Measurements from ENCODE around the gene GPATCH4. TPM values are rescaled to one million over a fixed set of nuclear protein-coding genes. Genes with fewer than 3 reads are reported as not detected.

Gene GPATCH4
- total RNA-seq, 1 donor from 2014 or later = 17.9 TPM

GRCh38 chr1:156625436-156626078 is 24.3 kb upstream of the GPATCH4 start:
- Histone ChIP-seq H3K9me3 (no peaks in the 10 kb centered on the region), H3K4me3 (peak overlapping the region; percentile 50), H3K27ac (no peak overlapping the region), H3K27me3 (ENCODE audit: low read depth) (peaks cover 78% of the 10 kb centered on the region), H3K36me3 (no peaks in the 10 kb centered on the region), H3K4me1 (peaks cover 26% of the 10 kb centered on the region)
- ATAC-seq (peak; percentile 72 to 75), DNase-seq (peak; percentile 66)
- intact Hi-C loops (cut with DNase I) = no loop called here
- TF ChIP-seq CTCF (IDR thresholded peaks at IDR 0.05) = peak; percentile 81

- peak; percentile 7 to 25 for ATAC-seq
- Histone ChIP-seq H3K27ac (no peak overlapping the region), H3K36me3 (no peaks in the 10 kb centered on the region), H3K9me3 (no peaks in the 10 kb centered on the region), H3K4me1 (peaks cover 26% of the 10 kb centered on the region), H3K4me3 (peak overlapping the region; percentile 50), H3K27me3 (ENCODE audit: low read depth) (peaks cover 78% of the 10 kb centered on the region)
- DNase-seq = no peak
- intact Hi-C loops (cut with DNase I) = no loop called here
- TF ChIP-seq CTCF (IDR thresholded peaks at IDR 0.05) = no peak
Measured at GRCh38 chr1:156624814-156625435, 23.6 kb upstream of the GPATCH4 start.

- Histone ChIP-seq H3K36me3 (no peaks in the 10 kb centered on the region), H3K9me3 (no peaks in the 10 kb centered on the region), H3K4me1 (peaks cover 26% of the 10 kb centered on the region), H3K27me3 (ENCODE audit: low read depth) (peaks cover 81% of the 10 kb centered on the region), H3K27ac (no peak overlapping the region), H3K4me3 (peak overlapping the region; percentile 50)
- peak; percentile 53 for DNase-seq
- TF ChIP-seq CTCF (IDR thresholded peaks at IDR 0.05) = peak; percentile 38
- intact Hi-C loops (cut with DNase I) = no loop called here
- peak; percentile 65 to 72 for ATAC-seq
Measured at GRCh38 chr1:156623946-156624813, 22.9 kb upstream of the GPATCH4 start.

GRCh38 chr1:156622581-156623297 is 21.5 kb upstream of the GPATCH4 start:
- no peak for TF ChIP-seq CTCF (IDR thresholded peaks at IDR 0.05)
- peaks cover 69% of the 10 kb centered on the region for H3K27me3 ChIP-seq (ENCODE audit: low read depth)
- H3K27ac ChIP-seq = no peak overlapping the region
- H3K4me3 ChIP-seq = no peak overlapping the region
- intact Hi-C loops (cut with DNase I) = no loop called here
- H3K36me3 ChIP-seq = no peaks in the 10 kb centered on the region
- DNase-seq = no peak
- no peak for ATAC-seq
- H3K9me3 ChIP-seq = no peaks in the 10 kb centered on the region
- peaks cover 26% of the 10 kb centered on the region for H3K4me1 ChIP-seq

GRCh38 chr1:156619582-156619955 is 18.3 kb upstream of the GPATCH4 start:
- no peaks in the 10 kb centered on the region for H3K9me3 ChIP-seq
- H3K4me1 ChIP-seq = peaks cover 24% of the 10 kb centered on the region
- H3K27me3 ChIP-seq (ENCODE audit: low read depth) = peaks cover 45% of the 10 kb centered on the region
- TF ChIP-seq CTCF (IDR thresholded peaks at IDR 0.05) = no peak
- intact Hi-C loops (cut with DNase I) = no loop called here
- no peak overlapping the region for H3K4me3 ChIP-seq
- DNase-seq (no peak), ATAC-seq (no peak)
- no peak overlapping the region for H3K27ac ChIP-seq
- no peaks in the 10 kb centered on the region for H3K36me3 ChIP-seq

Data from lower lobe of right lung (tissue), 2 donors.